Measurements from ENCODE around the gene EVA1B. TPM values are rescaled to one million over a fixed set of nuclear protein-coding genes. Genes with fewer than 3 reads are reported as not detected.

The EVA1B gene
- total and polyA plus RNA-seq, 7 donors: 2.6 to 13.7 (median 6.0) TPM

DNA sequence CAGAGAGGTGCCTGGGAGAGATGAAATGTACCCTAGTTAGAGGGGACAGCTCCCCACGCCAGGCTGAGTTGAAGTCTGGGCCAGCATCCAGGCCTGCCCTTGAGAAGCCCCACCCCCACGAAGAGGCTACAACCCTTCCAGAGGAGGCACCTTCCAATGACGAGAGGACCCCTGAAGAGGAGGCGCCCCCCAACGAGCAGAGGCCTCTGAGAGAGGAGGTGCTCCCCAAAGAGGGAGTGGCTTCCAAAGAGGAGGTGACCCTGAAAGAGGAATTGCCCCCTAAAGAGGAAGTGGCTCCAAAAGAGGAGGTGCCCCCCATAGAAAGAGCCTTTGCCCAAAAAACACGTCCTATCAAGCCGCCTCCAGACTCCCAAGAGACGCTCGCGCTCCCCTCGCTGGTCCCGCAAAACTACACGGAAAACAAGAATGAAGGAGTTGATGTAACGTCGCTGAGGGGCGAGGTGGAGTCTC, 3.1 kb downstream of the EVA1B start:
- no peak for ATAC-seq
- Histone ChIP-seq H3K4me1 (peaks cover 10% of the 10 kb centered on the region), H3K27me3 (ENCODE audit: insufficient read depth in 3 of 3, low read length in 2 of 3) (peaks cover 0 to 5% (median 0%) of the 10 kb centered on the region in 3 donors), H3K36me3 (ENCODE audit: insufficient read depth in 1 of 2, low read depth in 1 of 2) (no peaks in the 10 kb centered on the region), H3K4me3 (peak overlapping the region; percentile 68), H3K9me3 (no peaks in the 10 kb centered on the region), H3K27ac (peak overlapping the region; percentile 56)
- intact Hi-C loops (cut with DNase I): no loop called here
- WGBS, 3 donors: 64 to 72% (median 70%) methylated on average over 16 of the region's 16 CpGs
- no peak for DNase-seq
- TF ChIP-seq, protein P1, sequence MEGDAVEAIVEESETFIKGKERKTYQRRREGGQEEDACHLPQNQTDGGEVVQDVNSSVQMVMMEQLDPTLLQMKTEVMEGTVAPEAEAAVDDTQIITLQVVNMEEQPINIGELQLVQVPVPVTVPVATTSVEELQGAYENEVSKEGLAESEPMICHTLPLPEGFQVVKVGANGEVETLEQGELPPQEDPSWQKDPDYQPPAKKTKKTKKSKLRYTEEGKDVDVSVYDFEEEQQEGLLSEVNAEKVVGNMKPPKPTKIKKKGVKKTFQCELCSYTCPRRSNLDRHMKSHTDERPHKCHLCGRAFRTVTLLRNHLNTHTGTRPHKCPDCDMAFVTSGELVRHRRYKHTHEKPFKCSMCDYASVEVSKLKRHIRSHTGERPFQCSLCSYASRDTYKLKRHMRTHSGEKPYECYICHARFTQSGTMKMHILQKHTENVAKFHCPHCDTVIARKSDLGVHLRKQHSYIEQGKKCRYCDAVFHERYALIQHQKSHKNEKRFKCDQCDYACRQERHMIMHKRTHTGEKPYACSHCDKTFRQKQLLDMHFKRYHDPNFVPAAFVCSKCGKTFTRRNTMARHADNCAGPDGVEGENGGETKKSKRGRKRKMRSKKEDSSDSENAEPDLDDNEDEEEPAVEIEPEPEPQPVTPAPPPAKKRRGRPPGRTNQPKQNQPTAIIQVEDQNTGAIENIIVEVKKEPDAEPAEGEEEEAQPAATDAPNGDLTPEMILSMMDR (IDR thresholded peaks at IDR 0.05): no peak

DNA sequence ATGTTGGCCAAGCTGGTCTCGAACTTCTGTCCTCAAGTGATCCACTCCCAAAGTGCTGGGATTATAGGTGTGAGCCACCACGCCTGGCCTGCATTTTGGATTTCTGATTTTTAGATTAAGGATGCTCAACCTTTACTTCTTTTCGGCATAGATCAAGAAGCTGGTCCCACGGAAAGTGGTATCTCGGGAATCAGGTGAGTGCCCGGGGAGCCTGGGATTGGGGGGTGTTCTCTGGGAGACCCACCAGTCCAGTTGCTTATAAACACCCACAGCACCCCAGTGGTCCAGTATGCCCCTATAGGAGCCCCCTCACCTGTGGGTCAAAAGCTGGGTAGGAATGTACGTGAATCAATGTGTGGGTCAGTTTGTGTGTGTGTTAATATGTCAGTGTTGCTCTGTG, 14.0 kb downstream of the EVA1B start:
- Histone ChIP-seq H3K36me3 (ENCODE audit: insufficient read depth in 1 of 2, low read depth in 1 of 2) (peaks cover 0 to 33% of the 10 kb centered on the region in 2 donors), H3K4me1 (peaks cover 8% of the 10 kb centered on the region), H3K4me3 (no peak overlapping the region), H3K27ac (no peak overlapping the region), H3K27me3 (ENCODE audit: insufficient read depth in 3 of 3, low read length in 2 of 3) (no peaks in the 10 kb centered on the region), H3K9me3 (no peaks in the 10 kb centered on the region)
- WGBS, 3 donors: 97 to 98% (median 97%) methylated on average over 7 of the region's 7 CpGs
- intact Hi-C loops (cut with DNase I): loop anchor here in 1 of 2 donors (5.0 kb wide), 1 partner anchor 113 kb away; no protein-coding TSS in a partner anchor
- TF ChIP-seq, protein P1 (IDR thresholded peaks at IDR 0.05): no peak
- DNase-seq (no peak), ATAC-seq (no peak)

DNA sequence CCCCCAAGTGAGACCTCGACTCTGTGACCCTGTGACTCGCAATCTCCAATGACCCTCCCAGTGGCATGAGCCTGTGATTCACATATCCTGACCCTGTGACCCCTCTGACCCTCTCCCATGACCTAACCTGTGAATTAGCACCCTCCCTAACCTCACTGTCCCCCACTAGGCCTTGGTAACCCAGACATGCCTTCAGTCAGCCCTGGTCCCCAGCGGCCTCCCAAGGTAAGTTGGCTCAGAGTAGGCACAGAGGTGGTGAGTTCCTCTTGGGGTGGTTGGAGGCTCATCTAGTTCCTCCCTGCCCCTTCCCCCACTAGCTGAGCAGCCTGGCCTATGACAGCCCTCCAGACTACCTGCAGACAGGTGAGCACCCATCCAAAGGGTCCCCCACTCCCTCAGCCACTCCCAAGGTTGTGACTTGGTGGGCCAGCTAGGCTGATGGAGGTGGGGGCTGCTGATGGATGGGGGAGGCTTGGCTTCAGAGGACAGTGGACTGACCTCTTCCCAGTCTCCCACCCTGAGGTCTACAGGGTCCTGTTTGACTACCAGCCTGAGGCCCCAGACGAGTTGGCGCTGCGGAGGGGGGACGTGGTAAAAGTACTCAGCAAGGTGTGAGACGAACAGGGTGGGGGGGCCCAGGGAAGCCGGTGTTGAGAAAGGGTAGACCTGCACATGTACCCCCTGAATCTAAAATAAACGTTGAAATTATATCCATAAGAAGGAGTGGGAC, 15.7 kb downstream of the EVA1B start:
- intact Hi-C loops (cut with DNase I): loop anchor here in 1 of 2 donors (5.0 kb wide), 1 partner anchor 115 kb away; no protein-coding TSS in a partner anchor
- Histone ChIP-seq H3K27ac (no peak overlapping the region), H3K27me3 (ENCODE audit: insufficient read depth in 3 of 3, low read length in 2 of 3) (no peaks in the 10 kb centered on the region), H3K4me3 (peak overlapping the region; percentile 73), H3K4me1 (peaks cover 8% of the 10 kb centered on the region), H3K36me3 (ENCODE audit: insufficient read depth in 1 of 2, low read depth in 1 of 2) (peaks cover 0 to 49% of the 10 kb centered on the region in 2 donors), H3K9me3 (no peaks in the 10 kb centered on the region)
- ATAC-seq (no peak), DNase-seq (no peak)
- TF ChIP-seq, protein P1 (IDR thresholded peaks at IDR 0.05): no peak
- 84 to 93% (median 89%) methylated on average over 9 to 10 of the region's 10 CpGs for WGBS, 3 donors

DNA sequence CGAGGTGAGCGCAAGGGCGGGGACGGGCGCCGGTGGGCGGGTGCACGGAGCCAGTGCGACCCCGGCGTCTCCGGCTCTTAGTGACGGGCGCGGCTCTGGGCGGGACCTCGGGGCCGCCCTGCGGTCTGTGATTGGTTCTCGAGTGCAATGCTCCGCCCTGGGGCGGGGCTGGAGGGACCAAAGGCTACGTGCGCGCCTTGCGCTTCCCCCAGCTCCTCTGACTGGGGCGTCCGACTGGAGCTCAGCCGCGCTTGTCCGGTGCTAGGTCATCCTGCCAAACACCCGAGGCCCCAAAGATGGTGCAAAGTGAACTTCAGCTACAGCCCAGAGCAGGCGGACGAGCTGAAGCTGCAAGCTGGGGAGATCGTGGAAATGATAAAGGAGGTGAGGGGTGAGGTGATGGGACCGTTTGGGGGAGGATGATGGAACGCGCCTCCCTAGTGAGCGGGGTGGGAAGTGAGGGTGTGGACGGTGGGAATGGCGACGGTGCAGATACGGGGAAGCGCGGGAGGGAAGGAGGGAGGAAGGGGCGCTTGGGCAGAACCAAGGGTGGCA, 16.5 kb downstream of the EVA1B start:
- TF ChIP-seq, protein P1 (IDR thresholded peaks at IDR 0.05): no peak
- Histone ChIP-seq H3K27ac (peak overlapping the region; percentile 79), H3K9me3 (no peaks in the 10 kb centered on the region), H3K4me1 (peaks cover 8% of the 10 kb centered on the region), H3K27me3 (ENCODE audit: insufficient read depth in 3 of 3, low read length in 2 of 3) (no peaks in the 10 kb centered on the region), H3K36me3 (ENCODE audit: insufficient read depth in 1 of 2, low read depth in 1 of 2) (peaks cover 0 to 57% of the 10 kb centered on the region in 2 donors), H3K4me3 (peak overlapping the region; percentile 73)
- DNase-seq (peak; percentile 92 to 95), ATAC-seq (peak; percentile 92 to 94 (median 92))
- WGBS, 3 donors: 1 to 2% (median 2%) methylated on average over 40 to 46 of the region's 46 CpGs
- intact Hi-C loops (cut with DNase I): loop anchor here in 1 of 2 donors (5.0 kb wide), 1 partner anchor 115 kb away; no protein-coding TSS in a partner anchor
